HG03558 (cell line): ENCODE measurements around the gene MRPS26.

Source experiments
- ATAC-seq: cut with Tn5 transposase; IDR thresholded peaks from one replicate; pipeline ENCODE4 v1.9.1; 2021; ENCODE audit warnings: moderate number of reproducible peaks; ENCODE audit not compliant: unreplicated experiment; ENCODE audit errors: extremely low read depth

Gene MRPS26

DNA sequence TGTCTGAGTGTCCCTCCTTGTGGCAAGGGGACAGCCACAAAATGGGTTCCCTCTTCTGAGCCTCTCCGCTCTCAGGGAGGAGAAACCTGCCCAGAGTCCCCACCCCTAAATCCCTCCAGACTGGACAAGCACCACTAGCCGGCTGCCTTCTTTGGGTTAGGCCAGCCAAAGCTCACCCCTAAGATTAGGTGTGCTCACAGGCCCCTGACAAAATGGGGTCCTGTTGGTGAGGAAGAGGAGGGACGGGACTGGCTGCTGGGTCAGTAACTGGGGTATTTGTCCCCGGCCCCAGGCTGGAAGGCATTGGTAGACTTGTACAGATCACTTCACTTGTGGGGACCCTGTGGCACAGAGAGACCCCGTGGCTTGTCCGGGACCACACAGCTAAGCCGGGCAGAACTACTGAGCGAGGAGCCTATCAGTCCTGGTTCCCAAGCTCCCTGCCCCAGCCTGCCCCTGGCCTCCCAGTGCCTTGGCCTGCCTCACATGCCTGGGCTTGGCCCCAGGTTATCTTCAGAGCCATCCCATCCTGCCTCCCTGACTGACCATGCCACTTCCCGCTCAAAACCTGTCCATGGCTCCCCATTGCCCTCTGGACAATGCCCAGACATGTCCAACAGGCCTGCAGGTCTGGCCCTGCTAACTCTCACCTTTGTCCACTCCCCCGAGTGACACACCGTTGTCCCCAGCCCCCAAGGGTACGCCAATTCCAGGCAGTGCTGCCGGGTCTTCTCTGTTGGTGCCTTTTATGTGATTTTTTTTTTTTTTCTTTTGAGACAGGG is 49.2 kb downstream of the MRPS26 start:
- no peak for ATAC-seq
